ENCODE measurements around the gene SLC35B2. TPM values are rescaled to one million over a fixed set of nuclear protein-coding genes. Genes with fewer than 3 reads are reported as not detected.
A peak's percentile ranks its signal among the peaks of the same experiment; 100 is the strongest.

Gene SLC35B2
- total and polyA plus RNA-seq, 9 donors, result 19.7 to 41.0 (median 27.1) TPM

GRCh38 chr6:44257753-44258324 is 511 bp upstream of the SLC35B2 start:
- H3K4me1 ChIP-seq (ENCODE audit: insufficient read depth), result peaks cover 5% of the 10 kb centered on the region
- H3K36me3 ChIP-seq, result no peaks in the 10 kb centered on the region
- intact Hi-C loops (cut with DNase I), result no loop called here
- peak overlapping the region; percentile 74 for H3K4me3 ChIP-seq
- no peaks in the 10 kb centered on the region for H3K27me3 ChIP-seq
- H3K27ac ChIP-seq, result peak overlapping the region; percentile 94 to 95
- no peak for DNase-seq
- H3K9me3 ChIP-seq, result no peaks in the 10 kb centered on the region
- TF ChIP-seq CTCF (IDR thresholded peaks at IDR 0.05), result peak in 1 of 3 donors; percentile 4
- no peak for TF ChIP-seq POLR2A (IDR thresholded peaks at IDR 0.05)
- TF ChIP-seq EP300 (IDR thresholded peaks at IDR 0.05), result no peak
- WGBS, 3 donors, result 16 to 21% (median 20%) methylated on average over 15 of the region's 15 CpGs

- WGBS, 3 donors, result 0 to 1% (median 1%) methylated on average over 8 to 12 of the region's 12 CpGs
- H3K4me1 ChIP-seq (ENCODE audit: insufficient read depth), result peaks cover 5% of the 10 kb centered on the region
These were observed 628 bp downstream of the SLC35B2 start for GRCh38 chr6:44256775-44257024.

GRCh38 chr6:44255871-44256774 is 1.2 kb downstream of the SLC35B2 start:
- Histone ChIP-seq H3K4me1 (ENCODE audit: insufficient read depth) (peaks cover 5% of the 10 kb centered on the region), H3K27ac (peak overlapping the region; percentile 94 to 95), H3K27me3 (no peaks in the 10 kb centered on the region), H3K9me3 (no peaks in the 10 kb centered on the region), H3K4me3 (peak overlapping the region; percentile 74), H3K36me3 (peaks cover under 1% of the 10 kb centered on the region)
- no peak for TF ChIP-seq POLR2A (IDR thresholded peaks at IDR 0.05)
- TF ChIP-seq EP300 (IDR thresholded peaks at IDR 0.05), result no peak
- no peak for TF ChIP-seq CTCF (IDR thresholded peaks at IDR 0.05)
- intact Hi-C loops (cut with DNase I), result no loop called here
- DNase-seq, result peak in 1 of 5 donors; percentile 48
- 17 to 22% (median 21%) methylated on average over 15 of the region's 15 CpGs for WGBS, 3 donors

More at GRCh38 chr6:44256775-44257024, 628 bp downstream of the SLC35B2 start:
- DNase-seq, result no peak
- Histone ChIP-seq H3K36me3 (no peaks in the 10 kb centered on the region), H3K9me3 (no peaks in the 10 kb centered on the region), H3K27ac (peak overlapping the region; percentile 94 to 95), H3K27me3 (no peaks in the 10 kb centered on the region), H3K4me3 (peak overlapping the region; percentile 74)
- intact Hi-C loops (cut with DNase I), result no loop called here
- TF ChIP-seq CTCF (IDR thresholded peaks at IDR 0.05) (no peak), EP300 (IDR thresholded peaks at IDR 0.05) (no peak), POLR2A (IDR thresholded peaks at IDR 0.05) (no peak)

- H3K27ac ChIP-seq, result no peak overlapping the region
- intact Hi-C loops (cut with DNase I), result no loop called here
These were observed 2.1 kb downstream of the SLC35B2 start for GRCh38 chr6:44255105-44255808.

More at GRCh38 chr6:44255105-44255808, 2.1 kb downstream of the SLC35B2 start:
- no peaks in the 10 kb centered on the region for H3K27me3 ChIP-seq
- no peaks in the 10 kb centered on the region for H3K9me3 ChIP-seq
- no peak for TF ChIP-seq POLR2A (IDR thresholded peaks at IDR 0.05)
- TF ChIP-seq CTCF (IDR thresholded peaks at IDR 0.05), result no peak
- TF ChIP-seq EP300 (IDR thresholded peaks at IDR 0.05), result no peak
- peak in 1 of 5 donors; percentile 28 for DNase-seq
- H3K36me3 ChIP-seq, result peaks cover 2% of the 10 kb centered on the region
- 57 to 70% (median 58%) methylated on average over 16 of the region's 16 CpGs for WGBS, 3 donors
- H3K4me1 ChIP-seq (ENCODE audit: insufficient read depth), result peaks cover 5% of the 10 kb centered on the region
- no peak overlapping the region for H3K4me3 ChIP-seq

All from ovary (tissue), 9 donors.